HG03135 (cell line): ENCODE results near the gene TPSG1.

Experiments used
- ATAC-seq: cut with Tn5 transposase; IDR thresholded peaks from one replicate; pipeline ENCODE4 v1.9.1; 2021; ENCODE audit warnings: mild to moderate bottlenecking, moderate library complexity; ENCODE audit not compliant: unreplicated experiment

The TPSG1 gene

DNA sequence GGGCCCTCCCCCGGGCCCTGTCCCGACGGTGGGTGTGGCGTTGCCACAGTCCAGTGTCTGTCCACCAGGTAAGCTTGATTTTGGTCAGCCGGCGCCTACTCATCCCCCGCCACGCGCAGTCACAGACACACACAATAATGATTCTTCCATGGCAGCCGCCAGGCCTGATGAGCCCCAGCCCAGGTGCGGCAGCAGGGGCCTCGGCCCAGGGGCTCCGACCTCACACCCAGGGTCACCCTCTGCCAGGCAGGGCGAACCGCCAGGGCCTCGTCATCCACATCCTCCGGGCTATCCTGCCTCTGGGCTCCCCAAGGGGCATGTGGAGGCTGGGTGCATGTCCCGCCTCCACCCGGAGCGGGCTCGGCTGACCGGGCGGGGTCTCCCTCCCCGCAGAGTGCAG is 7.5 kb downstream of the TPSG1 start:
- ATAC-seq, result no peak

DNA sequence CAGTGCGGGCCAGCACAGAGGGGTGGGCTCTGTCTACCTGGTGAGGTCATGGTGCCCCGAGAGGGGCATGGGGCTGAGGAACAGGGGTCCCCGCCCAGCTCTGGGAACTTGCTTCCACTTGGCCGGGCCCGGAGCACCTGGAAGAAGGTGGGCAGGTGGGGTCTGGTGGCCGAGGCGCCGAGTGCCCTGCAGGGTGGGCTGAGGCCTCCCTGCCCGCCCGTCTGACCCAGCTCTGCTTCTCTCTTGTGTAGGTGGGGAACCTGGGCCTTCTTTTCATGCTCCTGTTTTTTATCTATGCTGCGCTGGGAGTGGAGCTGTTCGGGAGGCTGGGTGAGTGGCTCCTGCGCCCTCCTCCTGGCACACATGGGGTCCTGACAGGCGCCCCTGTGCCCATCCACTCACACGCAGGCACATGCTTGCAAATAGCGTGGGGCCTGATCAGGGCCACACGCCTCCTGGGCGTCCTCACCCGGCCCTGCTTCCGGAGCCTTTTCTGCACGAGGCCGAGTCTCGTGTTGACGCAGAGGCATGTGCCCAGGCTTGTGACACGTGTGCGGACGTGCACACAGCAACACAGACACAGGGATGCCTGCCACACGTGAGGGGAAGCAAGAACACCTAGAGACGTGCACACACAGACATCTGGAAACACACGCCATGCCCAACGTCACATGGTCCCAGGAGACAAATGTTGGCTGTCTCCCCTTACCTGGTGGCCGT is 8.2 kb downstream of the TPSG1 start:
- ATAC-seq, result no peak

DNA sequence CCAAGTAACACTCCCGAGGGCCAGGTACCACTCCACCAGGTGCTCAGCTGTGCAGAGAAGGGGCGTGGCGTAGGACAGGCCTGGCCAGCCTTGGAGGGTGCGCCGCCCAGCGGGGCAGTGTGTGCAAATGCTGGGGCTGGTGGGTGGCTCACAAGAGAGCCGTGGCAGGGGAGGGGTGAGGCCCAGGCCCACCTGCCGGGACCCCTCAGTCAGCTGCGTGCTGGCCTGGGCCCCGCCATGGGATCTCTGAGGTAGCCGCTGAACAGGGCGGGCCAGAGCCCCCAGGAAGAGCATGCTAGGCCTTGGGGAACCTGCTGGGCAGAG is 8.8 kb downstream of the TPSG1 start:
- no peak for ATAC-seq

DNA sequence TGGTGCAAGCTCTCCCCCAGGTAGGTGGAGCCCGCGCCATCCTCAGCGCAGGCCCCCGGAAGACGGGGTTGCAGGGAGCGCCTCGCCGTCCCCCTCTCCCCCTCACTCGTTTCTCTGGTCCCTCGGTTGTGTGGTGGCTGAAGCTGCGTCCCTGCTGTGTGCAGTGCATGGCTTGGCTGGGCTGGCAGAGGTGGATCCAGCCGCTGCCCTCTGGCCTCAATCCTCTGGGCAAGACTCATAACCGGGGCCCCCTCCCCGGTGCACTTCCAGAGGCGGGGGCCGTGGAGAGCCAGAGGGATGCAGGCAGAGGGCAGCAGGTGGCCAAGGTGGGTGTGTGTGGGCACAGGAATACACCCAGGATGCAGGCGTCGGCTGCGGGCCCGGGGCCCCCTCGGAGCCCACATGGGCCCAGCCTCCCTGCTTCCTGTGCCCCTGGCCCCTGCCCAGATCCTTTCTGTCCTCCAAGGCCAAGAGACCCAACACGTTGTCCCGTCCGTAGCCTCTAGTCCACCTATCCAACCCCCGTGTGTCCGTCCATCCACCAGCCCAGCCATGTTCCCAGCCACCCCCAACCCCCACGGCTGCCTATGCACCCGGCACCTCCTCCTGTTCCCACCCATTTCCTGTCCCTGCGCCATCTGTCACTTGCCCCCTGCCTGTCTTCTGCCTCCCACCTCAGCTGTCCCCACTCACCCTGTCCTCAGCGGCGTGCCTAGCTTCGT is 9.3 kb downstream of the TPSG1 start:
- ATAC-seq, result no peak

DNA sequence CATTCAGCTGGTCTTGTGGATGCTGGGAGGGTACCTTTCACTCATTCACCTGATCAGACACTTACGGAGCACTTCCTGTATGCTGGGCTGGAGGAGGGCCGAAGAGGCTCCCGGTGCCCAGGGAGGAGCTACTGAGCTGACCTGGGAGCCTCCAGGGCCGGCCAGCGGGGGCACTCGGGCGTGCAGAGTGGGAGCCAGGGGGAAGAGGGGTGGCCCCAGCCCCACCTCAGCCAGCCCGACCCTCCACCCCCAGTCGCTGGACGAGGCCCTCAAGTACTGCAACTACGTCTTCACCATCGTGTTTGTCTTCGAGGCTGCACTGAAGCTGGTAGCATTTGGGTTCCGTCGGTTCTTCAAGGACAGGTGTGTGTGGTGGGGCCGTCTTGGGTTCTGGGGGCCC is 10.3 kb downstream of the TPSG1 start:
- ATAC-seq, result no peak

DNA sequence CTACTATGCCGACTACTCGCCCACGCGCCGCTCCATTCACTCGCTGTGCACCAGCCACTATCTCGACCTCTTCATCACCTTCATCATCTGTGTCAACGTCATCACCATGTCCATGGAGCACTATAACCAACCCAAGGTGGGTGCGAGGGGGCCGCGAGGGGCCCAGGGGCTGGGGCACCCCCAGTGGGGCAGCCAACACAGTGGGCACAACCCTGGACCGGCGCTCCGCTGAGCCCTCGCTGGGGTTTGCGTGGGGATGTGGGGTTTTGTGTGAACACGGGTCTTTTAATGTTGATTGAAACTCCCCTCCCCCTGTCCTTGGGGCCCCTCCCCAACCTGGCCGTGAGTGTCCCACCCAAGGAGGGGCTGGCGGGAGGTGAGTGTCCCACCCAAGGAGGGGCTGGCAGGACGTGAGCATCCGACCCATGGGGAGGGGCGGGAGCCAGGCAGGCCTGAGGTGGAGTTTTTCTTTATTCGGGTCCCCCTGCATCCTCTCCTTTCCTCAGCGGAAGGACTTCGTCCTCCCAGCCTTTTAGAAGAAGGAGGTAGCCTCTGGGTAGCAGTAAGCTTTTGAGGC is 11.2 kb downstream of the TPSG1 start:
- no peak for ATAC-seq

DNA sequence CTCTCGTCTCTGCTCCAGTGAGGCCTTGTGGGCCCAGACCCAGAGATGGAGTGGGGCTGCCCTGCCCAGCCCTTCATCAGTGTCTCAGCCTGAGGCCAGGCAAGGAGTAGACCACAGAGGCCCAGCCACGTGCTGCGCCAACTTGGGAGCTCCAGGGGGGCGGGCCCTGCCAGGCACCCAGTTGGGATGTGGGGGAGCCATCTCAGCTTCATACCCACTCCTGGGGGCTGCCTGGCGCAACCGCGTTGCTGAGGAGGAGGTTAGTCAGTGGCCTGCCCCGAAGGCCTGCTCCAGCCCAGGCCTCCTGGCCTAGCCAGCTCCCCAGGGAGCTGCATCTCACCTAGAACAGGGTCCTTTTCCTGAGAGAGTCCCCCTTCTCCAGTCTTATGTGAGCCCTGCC is 11.8 kb downstream of the TPSG1 start:
- no peak for ATAC-seq

DNA sequence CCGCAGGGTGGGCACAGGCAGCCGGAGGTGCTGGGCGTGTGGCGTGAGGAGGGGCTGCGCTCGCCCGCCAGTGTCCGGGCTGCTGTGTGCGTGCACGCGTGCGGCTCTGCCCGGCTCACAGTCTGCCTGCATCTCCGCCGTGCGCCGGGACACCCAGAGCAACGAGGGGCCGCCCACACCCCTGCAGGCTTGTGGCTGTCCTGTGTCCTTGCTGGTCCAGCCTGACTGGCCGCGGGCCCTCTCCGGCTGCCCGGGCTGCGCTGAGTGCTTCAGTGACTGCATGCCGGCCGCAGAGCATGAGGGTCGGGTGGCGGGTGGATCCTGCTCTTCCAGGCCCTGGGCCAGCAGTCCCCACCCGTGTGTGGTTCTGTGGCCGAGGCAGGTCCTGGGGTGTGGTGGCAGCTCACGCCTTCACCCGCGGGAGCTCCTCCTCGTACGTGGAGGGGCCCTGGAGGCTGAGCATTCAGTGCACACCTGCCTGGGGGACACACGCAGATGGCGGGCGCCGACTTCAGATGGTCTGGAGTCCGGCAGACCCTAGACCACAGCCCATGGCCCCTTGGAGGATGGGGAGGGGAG is 12.4 kb downstream of the TPSG1 start:
- no peak for ATAC-seq

DNA sequence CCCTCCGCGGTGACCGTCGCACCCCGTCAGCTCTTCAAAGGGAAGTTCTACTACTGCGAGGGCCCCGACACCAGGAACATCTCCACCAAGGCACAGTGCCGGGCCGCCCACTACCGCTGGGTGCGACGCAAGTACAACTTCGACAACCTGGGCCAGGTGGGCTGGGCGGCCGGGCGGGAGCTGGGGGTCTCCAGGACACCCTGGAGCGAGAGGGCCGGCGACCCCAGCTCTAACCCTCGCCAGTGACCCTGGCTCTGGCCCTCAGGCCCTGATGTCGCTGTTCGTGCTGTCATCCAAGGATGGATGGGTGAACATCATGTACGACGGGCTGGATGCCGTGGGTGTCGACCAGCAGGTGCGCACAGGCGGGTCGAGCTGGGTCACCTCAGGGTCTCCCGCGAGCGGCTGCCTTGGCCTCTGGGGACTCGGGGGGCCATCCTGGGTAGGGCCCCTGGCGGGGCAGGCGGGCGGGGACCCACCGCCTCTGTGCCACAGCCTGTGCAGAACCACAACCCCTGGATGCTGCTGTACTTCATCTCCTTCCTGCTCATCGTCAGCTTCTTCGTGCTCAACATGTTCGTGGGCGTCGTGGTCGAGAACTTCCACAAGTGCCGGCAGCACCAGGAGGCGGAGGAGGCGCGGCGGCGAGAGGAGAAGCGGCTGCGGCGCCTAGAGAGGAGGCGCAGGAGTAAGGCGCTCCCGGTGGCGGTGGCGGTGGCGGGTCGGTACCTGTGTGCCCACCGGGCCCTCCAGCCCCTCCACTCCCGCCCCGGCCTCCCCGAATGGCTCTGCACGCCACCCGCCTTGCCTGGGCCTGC is 13.4 kb downstream of the TPSG1 start:
- ATAC-seq, result no peak

DNA sequence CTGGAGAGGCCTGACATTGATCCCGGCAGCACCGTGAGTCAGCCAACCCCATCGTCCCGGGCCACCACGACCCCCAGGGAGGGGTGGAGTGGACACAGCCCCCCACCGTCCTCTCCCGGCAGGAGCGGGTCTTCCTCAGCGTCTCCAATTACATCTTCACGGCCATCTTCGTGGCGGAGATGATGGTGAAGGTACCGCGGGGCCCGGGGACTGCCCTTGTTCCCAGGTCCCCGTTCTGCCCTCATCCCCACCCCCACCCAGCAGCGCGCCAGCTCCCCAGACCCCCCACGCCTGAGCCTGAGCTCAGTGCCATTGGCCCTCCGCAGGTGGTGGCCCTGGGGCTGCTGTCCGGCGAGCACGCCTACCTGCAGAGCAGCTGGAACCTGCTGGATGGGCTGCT is 14.6 kb downstream of the TPSG1 start:
- ATAC-seq, result no peak

DNA sequence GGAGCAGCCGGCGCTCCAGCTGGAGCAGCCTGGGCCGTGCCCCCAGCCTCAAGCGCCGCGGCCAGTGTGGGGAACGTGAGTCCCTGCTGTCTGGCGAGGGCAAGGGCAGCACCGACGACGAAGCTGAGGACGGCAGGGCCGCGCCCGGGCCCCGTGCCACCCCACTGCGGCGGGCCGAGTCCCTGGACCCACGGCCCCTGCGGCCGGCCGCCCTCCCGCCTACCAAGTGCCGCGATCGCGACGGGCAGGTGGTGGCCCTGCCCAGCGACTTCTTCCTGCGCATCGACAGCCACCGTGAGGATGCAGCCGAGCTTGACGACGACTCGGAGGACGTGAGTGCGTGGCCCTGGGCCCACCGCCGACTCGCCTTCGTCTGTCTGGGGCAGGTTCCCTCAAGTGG is 16.0 kb downstream of the TPSG1 start:
- ATAC-seq, result no peak

DNA sequence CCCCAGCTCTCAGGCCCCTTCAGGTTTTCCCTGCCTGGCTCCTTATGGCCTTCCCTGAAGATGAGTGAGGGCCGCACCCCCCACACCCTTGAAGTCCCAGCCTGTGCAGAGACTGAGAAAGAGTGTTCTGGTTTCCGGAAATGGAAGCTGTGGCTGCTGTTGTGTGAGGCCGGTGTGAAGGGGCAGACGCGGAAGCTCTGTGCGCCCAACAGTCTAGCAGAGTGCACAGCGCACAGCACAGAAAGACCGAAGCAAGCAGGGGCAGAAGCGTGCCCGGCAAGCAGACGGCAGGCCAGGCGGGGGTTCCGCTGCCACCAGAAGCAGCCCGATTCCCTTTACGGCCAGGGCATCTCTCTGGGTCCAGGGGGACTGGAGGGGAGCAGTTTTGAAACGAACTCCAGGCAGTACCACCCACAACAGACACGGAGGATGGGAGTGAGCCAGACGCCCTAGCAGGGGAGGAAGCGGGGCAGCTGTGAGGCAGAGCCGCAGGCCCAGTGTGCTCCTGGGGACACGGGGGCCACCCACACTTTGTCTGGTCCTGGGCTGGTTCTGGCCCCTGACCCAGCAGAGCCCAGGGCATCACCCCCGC is 16.7 kb downstream of the TPSG1 start:
- no peak for ATAC-seq

DNA sequence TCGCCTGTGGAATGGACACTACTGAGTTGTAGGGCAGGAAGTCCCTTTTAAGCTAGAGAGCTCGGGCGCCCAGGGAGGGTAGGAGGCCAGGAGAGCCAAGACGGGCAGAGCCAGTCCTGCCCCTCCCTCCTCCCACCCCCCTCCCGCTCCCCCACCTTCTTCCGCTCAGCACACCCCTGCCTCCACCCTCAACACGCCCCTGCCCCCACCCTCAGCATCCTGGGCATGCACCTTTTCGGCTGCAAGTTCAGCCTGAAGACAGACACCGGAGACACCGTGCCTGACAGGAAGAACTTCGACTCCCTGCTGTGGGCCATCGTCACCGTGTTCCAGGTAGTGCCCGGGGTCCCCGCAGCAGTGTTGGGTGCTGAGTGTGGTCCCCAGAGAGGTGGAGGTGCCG is 18.3 kb downstream of the TPSG1 start:
- no peak for ATAC-seq

DNA sequence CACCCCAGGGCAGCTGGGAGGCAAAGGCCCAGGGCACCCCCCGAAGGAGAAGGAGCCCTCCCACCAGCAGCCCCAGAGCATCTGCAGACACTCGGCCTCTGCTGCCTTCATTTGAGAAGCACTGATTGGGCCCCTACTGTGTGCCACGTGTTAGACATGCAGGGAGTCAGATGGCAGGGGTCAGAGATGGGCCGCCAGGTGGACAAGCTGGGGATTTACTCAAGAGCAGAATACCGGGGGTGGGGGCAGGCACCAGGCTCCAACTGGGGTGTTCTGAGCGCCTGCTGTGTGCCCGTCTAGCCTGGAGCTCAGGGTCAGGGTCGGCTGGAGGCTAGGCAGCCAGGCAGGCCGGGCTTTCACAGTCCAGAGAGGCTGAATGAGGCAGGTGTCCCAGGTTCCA is 18.7 kb downstream of the TPSG1 start:
- ATAC-seq, result no peak

DNA sequence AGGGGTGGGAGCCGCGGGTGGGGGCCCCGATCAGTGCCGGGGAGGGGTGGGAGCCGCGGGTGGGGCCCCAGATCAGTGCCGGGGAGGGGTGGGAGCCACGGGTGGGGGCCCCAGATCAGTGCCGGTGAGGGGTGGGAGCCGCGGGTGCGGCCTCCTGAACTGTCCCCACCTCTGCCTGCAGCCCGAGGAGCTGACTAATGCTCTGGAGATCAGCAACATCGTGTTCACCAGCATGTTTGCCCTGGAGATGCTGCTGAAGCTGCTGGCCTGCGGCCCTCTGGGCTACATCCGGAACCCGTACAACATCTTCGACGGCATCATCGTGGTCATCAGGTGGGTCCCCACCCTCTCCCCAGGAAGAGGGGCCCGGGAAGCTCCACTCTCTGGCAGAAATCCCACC is 20.1 kb downstream of the TPSG1 start:
- no peak for ATAC-seq

DNA sequence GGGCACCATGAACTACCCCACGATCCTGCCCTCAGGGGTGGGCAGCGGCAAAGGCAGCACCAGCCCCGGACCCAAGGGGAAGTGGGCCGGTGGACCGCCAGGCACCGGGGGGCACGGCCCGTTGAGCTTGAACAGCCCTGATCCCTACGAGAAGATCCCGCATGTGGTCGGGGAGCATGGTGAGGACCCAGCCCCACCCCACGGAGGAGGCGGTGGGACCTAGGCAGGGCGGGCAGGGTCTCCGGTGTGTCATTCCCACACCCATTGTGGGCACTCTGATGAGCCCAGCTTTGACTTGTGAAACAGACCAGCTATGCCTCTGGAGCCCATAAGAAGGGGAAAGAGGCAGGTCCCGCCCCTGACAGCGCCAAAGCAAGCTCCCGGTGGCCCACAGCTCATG is 22.8 kb downstream of the TPSG1 start:
- ATAC-seq, result no peak

DNA sequence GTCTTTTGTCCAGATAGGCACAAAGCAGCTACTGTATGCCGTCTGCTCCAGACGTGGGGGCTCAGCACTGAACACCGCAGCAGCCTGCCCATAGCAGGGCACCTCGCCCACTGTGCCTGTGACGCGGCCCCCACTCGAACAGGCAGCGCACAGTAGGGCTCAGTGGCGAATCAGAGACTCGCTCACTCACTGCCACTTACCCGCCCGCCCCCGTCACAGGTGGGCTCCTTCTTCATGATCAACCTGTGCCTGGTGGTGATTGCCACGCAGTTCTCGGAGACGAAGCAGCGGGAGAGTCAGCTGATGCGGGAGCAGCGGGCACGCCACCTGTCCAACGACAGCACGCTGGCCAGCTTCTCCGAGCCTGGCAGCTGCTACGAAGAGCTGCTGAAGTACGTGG is 23.6 kb downstream of the TPSG1 start:
- ATAC-seq, result no peak

DNA sequence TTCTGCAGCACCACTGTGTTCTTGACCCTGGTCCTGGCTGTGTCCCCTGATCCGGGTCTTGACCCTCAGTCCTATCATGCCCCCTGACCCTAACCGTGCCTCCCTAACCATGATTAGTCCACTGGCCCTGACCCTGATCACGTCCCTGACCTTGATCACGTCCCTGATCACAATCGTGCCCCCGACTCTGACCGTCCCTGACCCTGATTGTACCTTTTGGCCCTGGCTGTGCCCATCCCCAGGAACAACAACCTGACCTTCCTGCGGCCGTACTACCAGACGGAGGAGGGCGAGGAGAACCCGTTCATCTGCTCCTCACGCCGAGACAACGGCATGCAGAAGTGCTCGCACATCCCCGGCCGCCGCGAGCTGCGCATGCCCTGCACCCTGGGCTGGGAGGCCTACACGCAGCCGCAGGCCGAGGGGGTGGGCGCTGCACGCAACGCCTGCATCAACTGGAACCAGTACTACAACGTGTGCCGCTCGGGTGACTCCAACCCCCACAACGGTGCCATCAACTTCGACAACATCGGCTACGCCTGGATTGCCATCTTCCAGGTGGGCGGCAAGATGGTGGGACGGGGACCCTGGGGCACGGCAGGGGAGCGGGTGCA is 24.9 kb downstream of the TPSG1 start:
- no peak for ATAC-seq

DNA sequence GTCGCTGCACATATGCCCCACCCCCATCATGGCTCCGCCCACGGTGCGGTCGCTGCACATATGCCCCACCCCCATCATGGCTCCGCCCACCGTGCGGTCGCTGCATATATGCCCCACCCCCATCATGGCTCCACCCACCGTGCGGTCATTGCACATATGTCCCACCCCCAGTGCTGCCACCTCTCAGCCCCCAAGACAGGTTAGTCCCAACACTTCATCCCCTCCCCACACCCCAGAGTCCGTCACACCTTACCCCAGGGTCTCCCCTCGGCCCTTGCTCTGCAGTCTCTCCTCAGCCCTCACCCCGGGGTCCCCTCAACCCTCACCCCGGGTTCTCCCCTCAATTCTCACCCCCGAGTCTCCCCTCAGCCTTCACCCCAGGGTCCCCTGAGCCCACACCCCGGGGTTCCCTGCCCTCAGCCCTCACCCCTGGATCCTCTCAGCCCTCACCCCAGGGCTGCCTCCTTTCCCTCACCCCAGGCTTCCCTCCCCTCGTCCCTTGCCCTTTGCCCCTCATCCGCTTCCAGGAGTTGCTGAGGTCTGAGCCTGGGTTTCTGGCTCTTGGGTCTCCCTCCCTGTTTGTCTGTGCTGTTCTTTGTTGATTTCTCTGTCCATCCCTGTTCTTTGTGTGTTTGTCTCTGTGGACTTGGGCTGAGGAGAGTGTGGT is 25.6 kb downstream of the TPSG1 start:
- no peak for ATAC-seq
